Amniotic epithelial cell (primary cell): Measurements from ENCODE around the gene SNX32.
A peak's percentile ranks its signal among the peaks of the same experiment; 100 is the strongest.

Experiments used
- DNase-seq: peaks from one replicate; pipeline ENCODE4 v3.0.0-alpha.2; 2010; ENCODE audit warnings: low read depth

SNX32 gene

DNA sequence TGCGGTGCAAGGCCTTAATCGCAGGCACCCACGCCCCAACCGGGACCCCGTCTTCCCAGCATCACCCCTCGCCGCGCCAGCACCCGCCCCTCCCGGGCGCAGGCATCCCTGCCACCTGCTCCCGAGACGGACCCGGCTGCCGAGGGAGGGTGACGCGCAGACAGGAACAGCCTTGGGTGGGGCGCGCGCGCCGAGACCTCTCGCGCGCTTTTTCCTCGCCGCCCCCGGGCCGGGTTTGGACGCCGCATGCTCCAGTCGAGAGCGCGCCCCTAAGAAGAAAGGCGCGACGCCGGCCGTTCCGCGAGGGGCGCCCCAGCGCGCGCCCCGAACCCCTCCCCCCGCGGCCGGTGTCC, 23.7 kb downstream of the SNX32 start:
- DNase-seq: no peak

DNA sequence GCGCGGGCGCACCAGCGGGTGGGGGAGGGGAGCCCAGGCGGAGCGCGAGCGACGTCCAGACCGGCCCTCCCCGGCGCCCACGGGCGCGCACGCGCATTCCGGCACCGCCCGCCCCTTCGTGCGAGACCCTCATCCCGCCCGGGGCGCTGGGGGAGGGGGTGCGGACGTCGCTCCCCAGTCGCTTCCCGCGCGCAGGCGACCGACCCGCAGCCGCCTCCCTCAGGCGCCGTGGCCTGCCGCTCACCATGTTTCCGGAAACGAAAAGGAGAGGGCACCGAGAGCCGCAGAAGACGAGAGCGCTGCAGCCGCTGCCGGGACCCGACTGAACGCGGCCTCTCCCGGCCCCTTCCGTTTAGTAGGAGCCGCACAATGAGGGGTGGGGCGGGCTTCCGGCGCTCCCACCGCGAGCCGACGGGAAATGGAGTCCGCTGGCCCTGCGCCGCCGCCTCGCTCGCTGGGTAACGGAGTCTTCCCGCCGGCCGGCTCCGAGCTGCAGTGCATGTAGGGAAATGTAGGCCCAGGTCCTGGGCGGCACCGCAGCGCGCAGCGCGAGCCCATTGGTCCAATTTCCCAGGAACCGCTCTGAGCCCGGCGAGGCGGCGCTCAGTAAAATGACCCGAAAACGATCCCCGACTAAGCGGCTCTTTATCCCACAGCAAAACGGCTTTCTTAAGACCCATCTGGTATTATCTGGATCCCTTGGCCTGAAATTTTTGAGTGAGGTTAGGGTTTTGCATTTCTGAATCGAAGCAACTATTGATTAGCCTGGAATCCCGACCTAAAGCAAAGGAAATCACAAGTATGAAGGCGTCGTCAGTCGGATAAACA, 24.3 kb downstream of the SNX32 start, which contains the start of gene CFL1:
TSS of gene CFL1 (minus strand) at position 328 of the 828 bp plus-strand sequence. CDS start at position 247, 81 bp downstream.
- peak; percentile 95 for DNase-seq

GRCh38 chr11:65858681-65859087, 24.9 kb downstream of the SNX32 start:
- DNase-seq: no peak

DNA sequence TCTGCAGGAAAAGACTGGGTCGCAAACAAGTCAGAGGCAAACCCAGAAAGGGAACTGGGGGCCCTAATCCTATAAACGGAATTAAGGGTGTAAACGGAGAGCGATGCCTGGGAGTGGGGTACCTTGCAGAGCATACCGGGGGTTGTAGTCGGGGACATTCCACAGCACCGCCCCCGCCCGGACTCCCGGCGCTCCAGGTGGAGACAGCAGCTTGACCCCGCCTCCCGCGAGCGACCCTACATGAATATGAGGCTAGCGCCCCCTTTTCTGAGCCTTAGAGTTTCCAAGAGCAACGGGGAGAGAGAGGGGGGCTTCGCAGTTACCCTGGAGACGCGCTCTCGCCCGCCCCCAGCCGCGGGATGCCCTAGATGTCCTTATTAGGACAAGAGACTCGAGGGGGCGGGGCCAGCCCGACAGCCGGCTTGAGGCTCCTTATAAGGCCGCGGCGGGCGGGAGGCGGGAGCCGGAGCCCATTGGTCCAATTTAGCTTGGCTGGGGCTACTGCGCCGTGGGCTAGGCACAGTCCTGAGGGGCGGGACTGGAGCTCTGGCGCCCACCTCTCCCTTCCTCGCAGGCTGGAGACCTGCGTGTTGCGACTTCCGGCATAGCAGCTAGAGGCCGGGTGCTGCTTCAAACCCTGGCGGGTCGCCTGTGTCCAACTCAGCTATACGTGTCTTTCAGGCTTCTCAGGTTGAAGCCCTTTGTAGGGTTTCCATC, 25.5 kb downstream of the SNX32 start:
- DNase-seq: peak; percentile 98

- DNase-seq: no peak
Observed at GRCh38 chr11:65859812-65860277, 26.1 kb downstream of the SNX32 start.

DNA sequence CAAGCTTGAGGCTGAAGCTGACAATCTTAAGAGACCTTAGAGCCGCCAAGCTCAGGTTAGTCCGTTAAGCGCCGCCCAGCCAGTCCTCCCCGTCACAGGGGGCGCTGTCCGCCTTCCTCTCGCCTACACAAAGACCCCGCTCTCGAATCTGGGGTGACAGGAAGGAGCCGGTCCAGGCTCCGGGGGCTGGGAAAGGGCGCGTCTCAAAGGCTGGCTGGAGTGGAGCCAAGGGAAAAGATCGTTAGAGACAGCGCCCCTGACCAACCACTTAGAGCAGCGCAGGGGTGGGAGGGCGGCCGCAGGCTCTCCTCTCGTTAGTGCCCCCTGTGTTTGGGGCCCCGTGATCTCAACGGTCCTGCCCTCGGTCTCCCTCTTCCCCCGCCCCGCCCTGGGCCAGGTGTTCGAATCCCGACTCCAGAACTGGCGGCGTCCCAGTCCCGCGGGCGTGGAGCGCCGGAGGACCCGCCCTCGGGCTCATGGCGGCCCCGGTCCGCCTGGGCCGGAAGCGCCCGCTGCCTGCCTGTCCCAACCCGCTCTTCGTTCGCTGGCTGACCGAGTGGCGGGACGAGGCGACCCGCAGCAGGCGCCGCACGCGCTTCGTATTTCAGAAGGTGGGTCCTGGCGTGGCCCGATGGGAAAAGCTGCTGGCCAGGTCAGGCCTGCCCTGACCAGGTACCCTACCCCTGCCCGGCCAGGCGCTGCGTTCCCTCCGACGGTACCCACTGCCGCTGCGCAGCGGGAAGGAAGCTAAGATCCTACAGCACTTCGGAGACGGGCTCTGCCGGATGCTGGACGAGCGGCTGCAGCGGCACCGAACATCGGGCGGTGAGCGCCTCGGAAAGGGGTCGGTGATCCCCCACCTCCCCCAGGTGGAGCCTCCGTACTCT, 26.8 kb downstream of the SNX32 start, which contains the start of gene MUS81:
TSS of gene MUS81 (plus strand) at position 156 of the 887 bp plus-strand sequence. CDS start at position 477, 321 bp downstream.
- peak; percentile 97 for DNase-seq

DNA sequence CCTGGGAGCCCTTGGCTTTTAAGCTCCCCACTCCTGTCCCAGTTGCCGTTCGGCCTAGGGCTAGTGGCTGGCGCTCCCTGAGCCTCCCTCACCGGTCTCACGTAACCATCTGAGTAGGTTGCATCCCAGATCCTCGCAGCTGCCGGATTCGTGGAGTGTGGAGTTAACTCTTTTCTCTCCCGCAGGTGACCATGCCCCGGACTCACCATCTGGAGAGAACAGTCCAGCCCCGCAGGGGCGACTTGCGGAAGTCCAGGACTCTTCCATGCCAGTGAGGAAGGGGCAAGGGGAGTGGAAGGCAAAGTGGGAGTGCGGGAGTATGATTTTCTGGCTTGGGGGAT, 27.4 kb downstream of the SNX32 start:
- DNase-seq: no peak

DNA sequence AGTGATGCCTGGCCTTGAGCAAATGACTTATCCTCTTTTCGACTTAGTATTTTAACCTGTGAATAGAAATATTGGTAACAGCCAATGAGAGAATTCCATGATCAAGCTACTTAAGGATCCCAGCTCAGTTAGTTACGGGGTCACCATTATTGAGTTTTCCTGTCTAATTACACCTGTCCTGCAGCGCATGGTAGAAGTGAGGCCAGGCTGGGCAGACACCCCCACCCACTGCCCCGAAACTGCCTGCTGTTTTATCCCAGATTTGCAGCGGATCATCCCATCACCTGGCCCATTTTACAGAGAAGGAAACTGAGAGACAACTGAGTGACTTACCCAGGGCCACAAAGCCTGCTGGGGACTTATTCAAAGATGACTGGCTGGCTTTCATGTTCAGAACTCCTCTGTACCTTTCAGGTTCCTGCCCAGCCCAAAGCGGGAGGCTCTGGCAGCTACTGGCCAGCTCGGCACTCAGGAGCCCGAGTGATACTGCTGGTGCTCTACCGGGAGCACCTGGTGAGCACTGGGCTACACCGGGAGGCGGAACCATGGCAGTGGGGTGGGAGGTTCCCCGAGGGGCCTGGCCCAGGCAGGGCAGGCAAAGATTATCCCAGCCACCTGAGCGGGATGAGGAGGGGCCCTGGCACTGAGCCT, 27.9 kb downstream of the SNX32 start:
- no peak for DNase-seq

- DNase-seq: no peak
Observed at GRCh38 chr11:65862191-65862735, 28.5 kb downstream of the SNX32 start.

DNA sequence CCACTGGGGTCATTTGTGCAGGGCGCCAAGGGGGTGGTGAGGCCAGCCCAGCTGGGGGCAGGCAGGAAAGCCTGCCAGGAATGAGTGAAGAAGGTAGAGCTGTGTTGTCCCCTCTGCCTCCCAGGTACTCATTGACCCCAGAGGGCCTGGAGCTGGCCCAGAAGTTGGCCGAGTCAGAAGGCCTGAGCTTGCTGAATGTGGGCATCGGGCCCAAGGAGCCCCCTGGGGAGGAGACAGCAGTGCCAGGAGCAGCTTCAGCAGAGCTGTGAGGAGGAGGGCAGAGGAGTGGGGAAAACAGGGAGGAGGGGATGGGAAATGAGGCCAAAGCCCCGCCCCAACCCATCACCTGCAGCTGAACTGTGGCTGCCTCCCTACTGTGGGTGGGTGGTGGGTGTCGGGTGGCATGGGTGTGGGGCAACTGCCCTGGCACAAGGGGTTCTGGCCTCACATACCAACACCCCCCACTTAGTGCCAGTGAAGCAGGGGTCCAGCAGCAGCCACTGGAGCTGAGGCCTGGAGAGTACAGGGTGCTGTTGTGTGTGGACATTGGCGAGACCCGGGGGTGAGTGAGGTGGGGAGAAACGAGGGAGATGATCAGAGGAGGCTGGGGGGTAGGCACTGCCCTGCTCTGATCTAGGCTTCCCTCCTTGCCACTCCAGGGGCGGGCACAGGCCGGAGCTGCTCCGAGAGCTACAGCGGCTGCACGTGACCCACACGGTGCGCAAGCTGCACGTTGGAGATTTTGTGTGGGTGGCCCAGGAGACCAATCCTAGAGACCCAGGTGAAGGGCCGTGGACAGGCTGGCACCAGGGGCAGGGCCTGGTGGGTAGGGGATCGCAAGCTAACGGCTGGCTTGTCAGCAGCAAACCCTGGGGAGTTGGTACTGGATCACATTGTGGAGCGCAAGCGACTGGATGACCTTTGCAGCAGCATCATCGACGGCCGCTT, 29.5 kb downstream of the SNX32 start:
- no peak for DNase-seq

- no peak for DNase-seq
Observed at GRCh38 chr11:65863889-65864705, 30.3 kb downstream of the SNX32 start.

- DNase-seq: no peak
Observed at GRCh38 chr11:65864706-65865471, 31.1 kb downstream of the SNX32 start.

GRCh38 chr11:65865550-65866172, 31.9 kb downstream of the SNX32 start:
- no peak for DNase-seq

DNA sequence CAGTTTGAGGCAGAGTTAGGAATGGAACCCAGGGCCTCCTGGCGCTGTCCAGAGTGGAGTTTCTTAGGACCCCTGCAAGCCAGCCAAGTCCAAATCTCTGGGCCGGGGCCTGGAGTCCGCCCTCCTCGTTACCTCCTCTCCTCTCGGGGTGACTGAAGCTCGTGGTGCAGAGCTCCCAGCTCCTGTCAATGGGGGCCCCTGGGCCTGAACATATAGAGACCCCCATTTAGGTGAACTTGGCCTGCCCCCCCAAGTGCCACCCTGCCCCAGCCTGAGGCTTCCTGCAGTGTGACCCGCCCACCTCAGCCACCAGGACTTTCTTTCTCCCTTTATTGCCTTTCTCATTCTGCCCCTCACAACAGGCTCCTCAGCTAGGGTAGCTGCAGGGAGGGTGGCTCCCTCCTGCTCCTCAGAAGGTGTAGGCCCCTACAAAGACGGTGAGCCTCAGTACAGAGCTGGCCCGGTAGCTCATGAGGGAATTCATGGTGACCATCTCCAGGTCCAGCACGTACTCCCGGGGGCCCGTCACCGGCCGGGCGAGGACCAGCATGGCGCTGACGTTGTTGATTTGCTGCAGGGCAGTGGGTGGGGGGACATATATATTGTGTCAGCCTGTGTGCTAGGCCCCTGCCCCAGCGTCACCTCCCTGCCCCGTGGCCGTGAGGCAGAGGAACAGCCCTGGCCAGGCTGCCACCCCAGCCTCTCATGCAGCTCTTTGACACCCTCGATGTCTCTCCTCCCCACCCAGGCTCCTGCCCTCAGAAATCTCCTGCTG, 32.9 kb downstream of the SNX32 start:
- DNase-seq: no peak

- DNase-seq: no peak
Observed at GRCh38 chr11:65867284-65868071, 33.7 kb downstream of the SNX32 start.

GRCh38 chr11:65868076-65868667, 34.4 kb downstream of the SNX32 start:
- no peak for DNase-seq
